Fibroblast of skin of left quadriceps (primary cell): ENCODE data around the gene ST8SIA2.
"Not testable (repeated sequence)": the region's sequence is repeated elsewhere in the genome, so short reads cannot be mapped to it uniquely, and the experiment has no call there.

ENCODE experiments used
- DNase-seq, 2 experiments: peaks; one replicate each; pipeline ENCODE4 v3.0.0-alpha.2; 2013; ENCODE audit warnings: low read depth in 2 of 2

Gene ST8SIA2

DNA sequence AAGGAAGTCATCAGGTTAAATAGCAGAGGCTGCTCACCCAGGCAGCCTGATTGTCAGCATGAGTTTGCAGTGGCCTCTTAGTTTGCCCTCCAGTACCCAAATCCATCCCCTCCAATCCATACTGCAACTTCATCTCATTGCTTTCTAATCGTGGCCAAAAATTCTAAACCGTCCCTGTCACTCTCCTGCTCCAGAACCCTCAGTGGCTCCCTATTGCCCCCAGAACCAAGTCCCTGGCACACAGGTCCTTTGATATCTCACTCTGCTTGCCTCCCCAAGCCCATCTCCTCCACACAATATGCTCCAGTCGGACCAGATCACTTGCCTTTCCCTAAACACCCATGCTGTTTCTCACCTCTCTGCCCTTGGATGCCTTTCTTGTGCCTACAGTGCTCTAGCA lies 49.7 kb downstream of the ST8SIA2 start:
- DNase-seq: no peak

DNA sequence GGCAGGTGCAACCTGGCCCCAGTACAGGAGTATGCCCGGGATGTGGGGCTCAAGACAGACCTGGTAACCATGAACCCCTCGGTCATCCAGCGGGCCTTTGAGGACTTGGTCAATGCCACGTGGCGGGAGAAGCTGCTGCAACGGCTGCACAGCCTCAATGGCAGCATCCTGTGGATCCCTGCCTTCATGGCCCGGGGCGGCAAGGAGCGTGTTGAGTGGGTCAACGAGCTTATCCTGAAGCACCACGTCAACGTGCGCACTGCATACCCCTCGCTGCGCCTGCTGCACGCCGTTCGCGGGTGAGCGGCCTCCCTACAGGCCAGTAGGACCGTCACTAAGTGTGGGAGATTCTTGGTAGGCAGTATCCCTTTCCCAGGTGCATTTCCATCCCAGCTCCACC lies 51.0 kb downstream of the ST8SIA2 start:
- no peak for DNase-seq

GRCh38 chr15:92448370-92448769 lies 54.7 kb downstream of the ST8SIA2 start:
- DNase-seq: no peak

GRCh38 chr15:92449476-92449875 lies 55.8 kb downstream of the ST8SIA2 start:
- DNase-seq: peak; percentile 37 to 45

DNA sequence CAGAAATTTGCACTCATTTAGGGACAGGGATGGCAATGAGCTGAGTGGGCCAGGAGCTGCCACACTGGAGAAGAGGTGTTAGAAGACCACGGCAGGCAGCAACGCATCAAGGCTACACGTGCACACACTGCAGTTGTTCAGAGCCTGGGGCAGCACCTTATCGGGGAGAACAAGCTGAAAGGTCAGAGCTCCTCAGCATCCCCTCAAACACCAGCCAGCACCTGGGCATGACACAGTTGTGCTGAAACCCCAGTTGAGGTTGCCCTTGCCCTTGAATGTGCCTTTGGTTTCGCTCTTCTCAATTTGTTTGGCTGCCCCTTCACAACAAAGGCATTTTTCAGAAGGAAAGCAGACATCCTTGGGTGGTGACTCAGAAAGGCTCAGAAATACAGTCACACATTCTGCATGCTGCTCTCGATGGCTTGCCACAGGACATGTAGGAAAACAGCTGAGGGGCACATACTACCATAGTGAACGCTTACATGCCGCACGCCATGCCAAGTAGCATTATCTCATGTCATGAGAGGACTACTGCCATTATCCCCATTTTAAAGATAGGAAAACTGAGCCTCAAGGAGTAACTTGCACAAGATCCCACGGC lies 57.6 kb downstream of the ST8SIA2 start:
- DNase-seq: peak; percentile 47 to 53

DNA sequence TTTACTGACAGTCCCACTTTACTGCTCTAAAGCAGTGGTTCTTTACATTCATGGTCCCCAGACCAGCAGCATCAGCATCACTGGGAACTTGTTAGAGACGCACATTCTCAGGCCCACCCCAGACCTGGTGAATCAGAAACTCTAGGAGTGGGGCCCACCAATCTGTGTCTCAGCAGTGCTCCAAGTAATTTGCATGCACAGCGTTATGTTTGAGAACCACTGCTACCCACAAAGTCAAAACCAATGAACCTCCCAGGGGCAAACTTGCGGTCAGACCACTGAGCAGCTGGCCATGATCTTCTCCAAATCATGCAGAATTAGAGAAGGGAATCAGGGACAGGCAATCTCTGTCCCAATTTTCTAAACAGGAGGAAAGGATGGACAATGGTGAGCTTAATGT lies 58.5 kb downstream of the ST8SIA2 start:
- DNase-seq: no peak

DNA sequence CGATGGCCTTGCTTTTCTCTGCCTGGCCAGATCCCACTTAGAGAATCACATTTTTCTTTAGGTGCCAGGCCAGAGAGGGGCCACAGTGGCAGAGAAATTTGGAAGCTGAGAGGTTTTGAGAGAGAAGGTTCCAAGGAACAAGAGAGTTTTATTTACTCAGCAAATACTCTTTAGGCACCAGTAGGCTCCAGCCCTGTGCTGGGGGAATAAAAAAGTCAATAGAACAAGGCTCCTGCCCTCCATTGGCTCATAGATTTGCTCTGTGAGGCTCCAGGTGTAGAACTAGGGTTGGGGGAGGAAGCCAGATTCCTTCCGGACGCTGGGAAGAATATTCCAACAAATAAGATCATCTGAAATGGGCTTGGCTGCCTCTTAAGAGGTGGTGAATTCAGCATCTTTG lies 59.9 kb downstream of the ST8SIA2 start:
- DNase-seq: no peak

GRCh38 chr15:92454555-92455105 lies 60.9 kb downstream of the ST8SIA2 start:
- no peak for DNase-seq

GRCh38 chr15:92455271-92455670 lies 61.6 kb downstream of the ST8SIA2 start:
- no peak for DNase-seq

DNA sequence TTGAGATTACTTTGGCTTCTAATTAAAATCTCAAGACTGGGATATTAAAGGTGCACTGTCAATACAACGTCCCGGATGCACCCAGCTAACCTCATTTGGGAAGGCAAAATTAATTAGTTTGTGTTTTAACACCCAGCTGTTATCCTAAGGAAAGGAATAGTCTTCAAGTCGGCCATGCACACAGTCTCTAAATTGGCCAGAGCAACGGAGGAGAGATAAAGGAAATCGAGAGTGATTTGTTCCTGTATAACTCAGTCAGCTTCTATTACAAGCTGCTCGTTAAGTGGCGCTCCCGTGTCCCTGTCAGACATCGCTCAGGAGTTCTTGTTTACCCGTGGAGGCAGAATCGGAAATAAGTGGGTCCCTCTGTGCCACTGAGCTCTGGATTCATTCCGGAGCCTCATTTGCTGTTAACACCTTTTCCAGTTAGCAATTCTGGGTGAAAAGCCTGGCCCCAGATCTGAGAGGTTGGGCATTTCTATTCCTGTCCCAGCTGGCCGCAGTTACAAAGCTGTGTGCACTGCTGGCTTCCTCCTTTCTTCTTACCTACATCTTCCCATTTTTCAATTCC lies 63.9 kb downstream of the ST8SIA2 start:
- DNase-seq: no peak

GRCh38 chr15:92460023-92460422 lies 66.3 kb downstream of the ST8SIA2 start:
- no peak for DNase-seq

GRCh38 chr15:92462424-92463125 lies 68.9 kb downstream of the ST8SIA2 start:
- DNase-seq: no peak

DNA sequence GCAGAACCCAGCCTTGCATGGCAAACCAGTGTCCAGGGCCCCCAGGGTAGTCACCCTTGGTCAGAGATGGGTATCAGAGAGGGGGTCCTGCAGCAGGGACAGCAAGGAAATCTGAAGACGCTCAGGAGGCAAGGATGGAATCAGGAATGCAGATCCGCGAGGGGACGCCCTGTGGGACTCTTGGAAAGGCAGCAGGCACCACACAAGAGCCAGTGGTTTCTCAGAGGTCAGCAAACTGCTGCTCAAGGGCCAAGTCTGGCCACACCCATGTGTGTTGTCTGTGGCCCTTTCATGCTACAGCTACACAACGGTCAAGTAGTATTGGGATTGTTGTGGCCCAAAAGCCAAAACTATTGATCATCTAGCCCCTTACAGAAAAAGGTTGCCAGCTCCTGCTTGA lies 69.7 kb downstream of the ST8SIA2 start:
- no peak for DNase-seq

GRCh38 chr15:92463826-92464225 lies 70.1 kb downstream of the ST8SIA2 start:
- DNase-seq: no peak

DNA sequence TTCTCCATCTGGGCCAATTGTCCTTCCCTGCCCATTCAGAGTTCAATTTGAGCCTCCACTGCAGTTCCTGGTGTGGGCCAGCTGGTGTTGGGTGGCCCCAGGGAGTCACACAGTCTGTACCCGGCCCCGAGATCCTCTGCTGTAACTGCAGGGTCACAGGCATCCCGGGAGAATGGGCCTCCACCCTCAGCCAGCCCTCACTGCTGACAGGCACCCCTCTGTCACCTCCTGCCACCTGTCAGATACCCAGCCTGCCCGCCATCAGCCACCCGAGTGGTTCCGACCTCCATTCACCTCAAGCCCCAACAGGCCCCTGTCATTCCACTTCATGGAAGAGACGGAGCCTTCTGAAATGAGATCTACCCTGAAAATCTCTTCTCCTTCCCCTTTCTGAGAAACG lies 73.2 kb downstream of the ST8SIA2 start:
- no peak for DNase-seq

DNA sequence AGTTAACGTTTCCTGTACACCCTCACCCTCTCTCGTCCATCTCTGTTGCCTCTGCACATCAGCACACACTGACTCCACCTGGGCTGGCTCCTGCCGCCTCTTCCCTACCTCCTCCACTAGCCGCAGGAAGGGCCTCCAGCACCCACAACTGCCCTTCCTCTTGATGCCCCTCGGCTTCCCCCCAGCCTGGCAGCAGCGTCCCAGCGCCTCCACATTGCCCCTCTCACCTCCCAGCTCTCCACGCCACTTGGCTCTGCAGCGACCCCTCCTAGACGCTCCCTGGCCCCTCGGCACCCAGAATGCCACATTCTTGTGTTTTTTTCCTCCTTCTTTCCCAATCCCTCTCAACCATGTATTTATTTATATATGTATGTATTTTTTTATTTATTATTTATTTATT lies 73.6 kb downstream of the ST8SIA2 start:
- no peak for DNase-seq

- no peak for DNase-seq
Observed at GRCh38 chr15:92468991-92469390, 75.3 kb downstream of the ST8SIA2 start.

GRCh38 chr15:92471288-92471687 lies 77.6 kb downstream of the ST8SIA2 start:
- DNase-seq: no peak

GRCh38 chr15:92473756-92474155 lies 80.1 kb downstream of the ST8SIA2 start:
- DNase-seq: no peak

GRCh38 chr15:92479730-92480129 lies 86.0 kb downstream of the ST8SIA2 start:
- DNase-seq: not testable (repeated sequence)

DNA sequence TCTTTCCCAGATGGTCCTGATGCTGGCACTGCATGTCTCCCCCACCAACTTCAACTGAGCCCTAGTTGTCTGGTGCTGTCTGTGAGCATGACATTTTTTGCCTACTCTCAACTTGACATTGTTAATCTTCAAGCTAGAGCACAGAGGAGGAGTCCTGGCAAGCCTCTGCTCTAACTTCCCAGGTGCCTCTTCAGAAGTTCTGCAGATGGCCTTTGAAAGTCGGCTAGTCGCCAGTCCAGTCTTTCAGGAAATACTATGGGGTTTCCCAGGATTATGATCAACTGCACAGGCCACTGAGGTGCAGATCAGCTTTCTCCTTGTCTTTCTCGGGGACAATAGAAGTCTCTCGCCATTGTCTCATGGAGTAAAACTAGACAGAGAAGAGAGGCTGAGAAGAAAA lies 86.7 kb downstream of the ST8SIA2 start:
- DNase-seq: no peak

GRCh38 chr15:92485441-92485840 lies 91.8 kb downstream of the ST8SIA2 start:
- DNase-seq: no peak

- DNase-seq: peak; percentile 40 to 50
Observed at GRCh38 chr15:92492551-92493115, 99.0 kb downstream of the ST8SIA2 start.
